PFSK-1 (cell line): Measurements from ENCODE around the gene EXD3.

Experiments used
- FOXP2 ChIP-seq: optimal IDR thresholded peaks from 2 replicates; pipeline ENCODE3; 2011; ENCODE audit warnings: borderline replicate concordance, control low read depth, inconsistent platforms; ENCODE audit not compliant: insufficient read depth; ENCODE audit errors: extremely low read length, extremely low read depth
- POLR2AphosphoS5 ChIP-seq: IDR thresholded peaks from 2 replicates; pipeline ENCODE4 v1.6.1; 2012; ENCODE audit warnings: low read depth, mild to moderate bottlenecking, control low read depth, low read length, moderate library complexity
- SIN3A ChIP-seq: IDR thresholded peaks from 2 replicates; pipeline ENCODE4 v1.6.1; 2012; ENCODE audit warnings: mild to moderate bottlenecking, low read length, moderate library complexity, borderline replicate concordance; ENCODE audit not compliant: insufficient read depth
- TAF1 ChIP-seq: IDR thresholded peaks from 2 replicates; pipeline ENCODE4 v1.6.1; 2012; ENCODE audit warnings: low read length, control low read depth, borderline replicate concordance; ENCODE audit not compliant: insufficient read depth
- TF ChIP-seq, protein P1 (sequence below), 2 experiments: IDR thresholded peaks; 2 replicates each; pipeline versions ENCODE4 v1.6.1 to v1.8.0; 2011 to 2012; ENCODE audit warnings: low read depth in 2 of 2, low read length in 2 of 2, control low read depth in 1 of 2, inconsistent platforms in 1 of 2, mild to moderate bottlenecking in 1 of 2, moderate library complexity in 1 of 2; ENCODE audit not compliant: insufficient read depth in 1 of 2

The EXD3 gene

DNA sequence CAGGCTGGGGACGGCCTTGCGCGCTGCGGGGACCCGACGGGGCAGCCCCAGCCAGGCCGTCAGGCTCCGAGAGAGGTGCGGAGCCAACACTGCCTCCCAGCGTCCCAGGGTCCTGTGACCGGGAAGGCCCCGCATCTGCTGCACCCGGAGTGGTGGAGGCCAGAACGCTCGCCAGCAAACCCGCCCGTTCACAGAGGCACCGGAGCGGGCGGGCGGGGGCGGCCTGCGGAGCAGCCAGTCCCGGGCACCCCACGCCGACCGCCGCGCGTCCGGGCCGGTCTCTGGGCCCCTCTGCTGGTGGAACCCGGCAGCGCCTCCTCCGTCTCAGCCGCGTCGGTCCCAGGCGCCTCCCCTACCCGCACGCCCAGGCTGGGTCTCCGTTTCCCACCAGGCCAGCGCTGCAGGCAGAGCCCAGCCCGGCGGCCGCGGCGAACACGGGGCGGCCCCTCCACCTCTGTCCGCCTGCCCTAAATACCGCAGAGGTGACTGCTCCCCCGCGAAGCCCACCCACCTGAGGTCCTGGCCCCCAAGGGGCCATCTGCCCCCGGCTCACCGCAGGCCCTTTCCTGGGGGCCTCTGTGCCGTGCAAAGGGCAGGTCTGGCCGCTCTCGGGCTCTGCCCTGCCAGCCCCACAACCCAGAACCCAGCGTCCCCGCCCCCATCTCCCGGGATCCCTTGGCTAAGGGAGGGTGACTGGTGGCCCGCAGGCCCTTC is 15.9 kb downstream of the EXD3 start:
- TF ChIP-seq, protein P1, sequence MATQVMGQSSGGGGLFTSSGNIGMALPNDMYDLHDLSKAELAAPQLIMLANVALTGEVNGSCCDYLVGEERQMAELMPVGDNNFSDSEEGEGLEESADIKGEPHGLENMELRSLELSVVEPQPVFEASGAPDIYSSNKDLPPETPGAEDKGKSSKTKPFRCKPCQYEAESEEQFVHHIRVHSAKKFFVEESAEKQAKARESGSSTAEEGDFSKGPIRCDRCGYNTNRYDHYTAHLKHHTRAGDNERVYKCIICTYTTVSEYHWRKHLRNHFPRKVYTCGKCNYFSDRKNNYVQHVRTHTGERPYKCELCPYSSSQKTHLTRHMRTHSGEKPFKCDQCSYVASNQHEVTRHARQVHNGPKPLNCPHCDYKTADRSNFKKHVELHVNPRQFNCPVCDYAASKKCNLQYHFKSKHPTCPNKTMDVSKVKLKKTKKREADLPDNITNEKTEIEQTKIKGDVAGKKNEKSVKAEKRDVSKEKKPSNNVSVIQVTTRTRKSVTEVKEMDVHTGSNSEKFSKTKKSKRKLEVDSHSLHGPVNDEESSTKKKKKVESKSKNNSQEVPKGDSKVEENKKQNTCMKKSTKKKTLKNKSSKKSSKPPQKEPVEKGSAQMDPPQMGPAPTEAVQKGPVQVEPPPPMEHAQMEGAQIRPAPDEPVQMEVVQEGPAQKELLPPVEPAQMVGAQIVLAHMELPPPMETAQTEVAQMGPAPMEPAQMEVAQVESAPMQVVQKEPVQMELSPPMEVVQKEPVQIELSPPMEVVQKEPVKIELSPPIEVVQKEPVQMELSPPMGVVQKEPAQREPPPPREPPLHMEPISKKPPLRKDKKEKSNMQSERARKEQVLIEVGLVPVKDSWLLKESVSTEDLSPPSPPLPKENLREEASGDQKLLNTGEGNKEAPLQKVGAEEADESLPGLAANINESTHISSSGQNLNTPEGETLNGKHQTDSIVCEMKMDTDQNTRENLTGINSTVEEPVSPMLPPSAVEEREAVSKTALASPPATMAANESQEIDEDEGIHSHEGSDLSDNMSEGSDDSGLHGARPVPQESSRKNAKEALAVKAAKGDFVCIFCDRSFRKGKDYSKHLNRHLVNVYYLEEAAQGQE (IDR thresholded peaks at IDR 0.05; ENCODE audit: insufficient read depth in 1 of 2, low read depth in 2 of 2, low read length in 2 of 2) = no peak
- TF ChIP-seq FOXP2 (peak; percentile 70), SIN3A (no peak)

DNA sequence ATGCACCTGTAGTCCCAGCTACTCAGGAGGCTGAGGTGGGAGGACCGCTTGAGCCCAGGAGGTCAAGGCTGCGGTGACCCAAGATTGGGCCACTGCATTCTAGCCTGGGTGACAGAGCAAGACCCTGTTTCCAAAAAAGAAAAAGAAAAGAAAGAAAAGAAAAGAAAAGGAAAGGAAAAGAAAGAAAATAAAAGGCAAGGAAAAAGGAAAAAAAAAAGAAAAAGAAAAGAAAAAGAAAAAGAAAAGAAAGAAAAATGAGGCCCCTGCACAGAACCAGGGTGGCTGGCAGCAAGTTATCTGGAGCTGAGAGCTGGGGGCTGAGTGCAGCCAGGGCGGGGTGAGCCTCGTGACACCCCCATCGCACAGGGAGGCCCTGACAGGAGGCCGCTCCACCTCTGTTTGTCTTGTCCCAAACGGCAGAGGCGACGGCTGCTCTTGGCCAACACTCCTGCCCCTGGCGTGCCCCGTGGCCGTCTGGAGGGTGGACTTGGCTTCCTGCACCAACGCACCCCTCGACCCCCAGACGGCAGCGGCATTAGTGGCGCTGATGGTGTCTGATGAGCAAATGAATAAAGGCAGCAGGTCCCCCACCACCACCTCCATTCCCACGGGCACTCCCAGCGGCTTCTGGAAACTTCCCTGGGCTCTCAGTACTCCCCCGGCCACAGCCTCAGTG is 16.7 kb downstream of the EXD3 start:
- TF ChIP-seq TAF1 = no peak
- TF ChIP-seq, protein P1 (IDR thresholded peaks at IDR 0.05; ENCODE audit: insufficient read depth in 1 of 2, low read depth in 2 of 2, low read length in 2 of 2) = no peak
- TF ChIP-seq FOXP2 = no peak
- TF ChIP-seq POLR2AphosphoS5 = no peak
- TF ChIP-seq SIN3A = no peak

DNA sequence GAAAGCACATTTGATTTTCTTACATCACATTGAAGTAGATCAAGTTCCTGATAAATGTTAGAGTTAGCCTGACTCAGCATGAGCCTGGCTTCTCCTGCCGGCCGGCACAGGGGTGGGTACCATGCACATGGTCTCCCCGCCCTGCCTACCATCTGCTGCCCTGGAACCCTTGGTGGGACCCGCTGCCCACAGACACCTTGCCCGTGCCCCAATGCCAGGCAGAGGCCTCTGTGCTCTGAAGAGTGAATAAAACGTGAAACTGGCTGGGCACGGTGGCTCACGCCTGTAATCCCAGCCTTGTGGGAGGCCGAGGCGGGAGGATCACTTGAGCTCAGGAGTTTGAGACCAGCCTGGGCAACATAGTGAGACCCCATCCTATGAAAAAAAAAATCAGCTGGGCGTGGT is 17.3 kb downstream of the EXD3 start:
- TF ChIP-seq TAF1 (no peak), FOXP2 (no peak), POLR2AphosphoS5 (no peak), SIN3A (no peak)
- TF ChIP-seq, protein P1 (IDR thresholded peaks at IDR 0.05; ENCODE audit: insufficient read depth in 1 of 2, low read depth in 2 of 2, low read length in 2 of 2) = no peak

DNA sequence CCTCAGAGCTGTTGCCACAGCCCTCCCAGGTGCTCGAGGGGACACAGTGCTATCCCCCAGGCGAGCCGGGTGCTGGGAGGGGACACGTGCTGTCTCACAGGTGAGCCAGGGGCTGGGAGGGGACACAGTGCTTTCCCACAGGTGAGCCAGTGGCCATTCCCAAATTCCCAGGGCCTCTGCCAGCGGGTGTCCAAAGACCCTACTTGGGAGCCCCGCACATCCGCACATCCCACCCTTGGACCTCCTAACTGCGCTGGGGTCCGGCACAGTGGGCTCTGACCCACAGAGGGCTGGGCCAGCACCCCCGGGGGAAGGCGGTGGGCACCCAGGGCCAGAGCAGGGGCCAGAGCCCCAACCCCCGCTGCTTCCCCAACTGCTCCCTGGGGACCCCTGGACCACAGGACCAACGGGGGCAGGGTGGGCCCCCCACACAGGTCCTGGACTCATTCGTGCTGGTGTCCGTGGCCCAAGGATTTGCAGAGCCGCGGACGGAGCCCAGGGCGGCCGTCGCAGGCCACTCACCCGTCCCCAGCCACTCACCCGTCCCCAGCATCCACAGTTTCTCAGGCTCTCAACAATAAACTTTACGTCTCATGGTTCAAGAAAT is 17.9 kb downstream of the EXD3 start:
- TF ChIP-seq POLR2AphosphoS5 (no peak), FOXP2 (no peak), SIN3A (no peak)
- TF ChIP-seq, protein P1 (IDR thresholded peaks at IDR 0.05; ENCODE audit: insufficient read depth in 1 of 2, low read depth in 2 of 2, low read length in 2 of 2) = no peak
